Left ventricle myocardium inferior (tissue), 1 donor: ENCODE results near the gene EID3. TPM values are rescaled to one million over a fixed set of nuclear protein-coding genes. Genes with fewer than 3 reads are reported as not detected.

Source experiments
- DNase-seq: peaks from one replicate; pipeline ENCODE4 v3.0.0-alpha.2; 2020
- H3K27ac ChIP-seq: fragments of 200-600 bp; replicated peaks from 2 replicates; pipeline ENCODE4 v1.8.0; 2021
- H3K27me3 ChIP-seq: fragments of 200-600 bp; 2 replicates; pipeline ENCODE4 v1.8.0; 2021; ENCODE audit warnings: low read depth
- H3K36me3 ChIP-seq: fragments of 200-600 bp; 2 replicates; pipeline ENCODE4 v1.8.0; 2021
- H3K4me1 ChIP-seq: fragments of 200-600 bp; 2 replicates; pipeline ENCODE4 v1.8.0; 2021
- H3K4me3 ChIP-seq: fragments of 200-600 bp; 2 replicates; pipeline ENCODE4 v1.8.0; 2021; ENCODE audit warnings: mild to moderate bottlenecking, moderate library complexity
- H3K9me3 ChIP-seq: fragments of 200-600 bp; replicated peaks from 2 replicates; pipeline ENCODE4 v1.8.0; 2021
- intact Hi-C: fragments of 100-400 bp; cut with micrococcal nuclease; formaldehyde crosslinking; loops from one replicate; pipeline ENCODE4 v1.11.0; 2022
- total RNA-seq: library from RNA; stranded (reverse); fragmentation: NEBNext Ultra II Directional; extraction: Animal tissue kit (Norgen Biotek cat#: 25700); gene quantifications from one replicate; pipeline ENCODE4 v1.2.1, GENCODE V29; 2021
- TF ChIP-seq, protein P1 (sequence below): fragments of 200-600 bp; IDR thresholded peaks from 2 replicates; pipeline ENCODE4 v1.8.0; 2021; ENCODE audit warnings: antibody characterized with exemption, mild to moderate bottlenecking, borderline replicate concordance
- donor health status: DM: no; HTN: yes; CAD: no; lungs with severe emphysema.

EID3 gene
- total RNA-seq, 1 donor from 2014 or later, result 0.60 TPM

DNA sequence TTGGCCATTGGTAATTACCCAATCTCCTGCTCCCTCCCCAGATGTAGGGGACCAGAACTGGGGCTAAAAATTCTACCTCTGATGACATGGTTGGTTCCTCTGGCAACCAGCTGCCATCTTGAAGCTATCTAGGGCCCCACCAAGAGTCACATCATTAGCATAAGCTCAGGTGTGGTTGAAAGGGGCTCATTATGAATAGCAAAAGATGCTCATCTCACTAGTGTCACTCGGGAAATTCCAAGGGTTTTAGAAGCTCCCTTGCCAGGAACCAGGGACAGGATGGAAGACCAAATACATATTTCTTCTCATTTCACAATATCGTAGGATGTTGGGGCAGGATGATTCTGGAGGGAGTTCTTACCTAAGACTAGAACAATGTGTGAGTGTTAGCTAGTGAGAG is 38.6 kb downstream of the EID3 start:
- H3K4me1 ChIP-seq, result peaks cover 54% of the 10 kb centered on the region
- H3K36me3 ChIP-seq, result peaks cover 76% of the 10 kb centered on the region
- H3K4me3 ChIP-seq, result no peak overlapping the region
- DNase-seq, result no peak
- H3K9me3 ChIP-seq, result no peaks in the 10 kb centered on the region
- no peak overlapping the region for H3K27ac ChIP-seq
- TF ChIP-seq, protein P1, sequence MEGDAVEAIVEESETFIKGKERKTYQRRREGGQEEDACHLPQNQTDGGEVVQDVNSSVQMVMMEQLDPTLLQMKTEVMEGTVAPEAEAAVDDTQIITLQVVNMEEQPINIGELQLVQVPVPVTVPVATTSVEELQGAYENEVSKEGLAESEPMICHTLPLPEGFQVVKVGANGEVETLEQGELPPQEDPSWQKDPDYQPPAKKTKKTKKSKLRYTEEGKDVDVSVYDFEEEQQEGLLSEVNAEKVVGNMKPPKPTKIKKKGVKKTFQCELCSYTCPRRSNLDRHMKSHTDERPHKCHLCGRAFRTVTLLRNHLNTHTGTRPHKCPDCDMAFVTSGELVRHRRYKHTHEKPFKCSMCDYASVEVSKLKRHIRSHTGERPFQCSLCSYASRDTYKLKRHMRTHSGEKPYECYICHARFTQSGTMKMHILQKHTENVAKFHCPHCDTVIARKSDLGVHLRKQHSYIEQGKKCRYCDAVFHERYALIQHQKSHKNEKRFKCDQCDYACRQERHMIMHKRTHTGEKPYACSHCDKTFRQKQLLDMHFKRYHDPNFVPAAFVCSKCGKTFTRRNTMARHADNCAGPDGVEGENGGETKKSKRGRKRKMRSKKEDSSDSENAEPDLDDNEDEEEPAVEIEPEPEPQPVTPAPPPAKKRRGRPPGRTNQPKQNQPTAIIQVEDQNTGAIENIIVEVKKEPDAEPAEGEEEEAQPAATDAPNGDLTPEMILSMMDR, result no peak
- intact Hi-C loops, result no loop called here
- no peaks in the 10 kb centered on the region for H3K27me3 ChIP-seq

DNA sequence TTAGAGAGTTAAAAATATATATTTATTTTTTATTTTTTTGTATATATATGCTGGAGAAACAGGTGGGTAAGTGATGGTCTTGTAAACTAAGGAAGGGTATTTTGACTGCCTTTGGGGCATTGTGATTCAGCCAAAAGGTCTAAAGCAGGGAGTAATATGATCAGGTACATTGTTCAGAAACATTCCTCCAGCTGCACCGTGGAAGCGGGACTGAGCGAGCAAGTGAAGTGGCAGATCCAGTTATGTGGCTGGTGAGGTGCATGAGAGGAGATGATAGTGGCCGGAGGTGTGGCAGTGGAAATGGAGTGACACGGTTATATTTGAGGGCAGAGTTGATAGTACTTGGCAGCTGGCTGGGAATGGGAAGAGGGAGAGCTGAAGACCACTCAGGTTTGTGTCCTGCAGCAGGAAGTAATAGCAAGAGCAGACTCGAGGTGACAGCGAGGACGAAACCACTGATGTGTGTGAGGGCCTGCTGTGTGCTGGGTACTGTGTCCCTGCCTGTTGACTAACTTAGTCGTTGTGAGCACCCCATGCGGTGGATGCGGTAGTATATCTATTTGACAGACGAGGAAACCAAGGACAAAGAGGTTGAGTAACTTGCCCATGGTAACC is 39.2 kb downstream of the EID3 start:
- TF ChIP-seq, protein P1, result no peak
- Histone ChIP-seq H3K27ac (no peak overlapping the region), H3K4me1 (peaks cover 54% of the 10 kb centered on the region), H3K27me3 (no peaks in the 10 kb centered on the region), H3K4me3 (no peak overlapping the region), H3K36me3 (peaks cover 76% of the 10 kb centered on the region), H3K9me3 (no peaks in the 10 kb centered on the region)
- no peak for DNase-seq
- intact Hi-C loops, result no loop called here

GRCh38 chr12:104344682-104345081 is 41.1 kb downstream of the EID3 start:
- H3K4me3 ChIP-seq, result no peak overlapping the region
- TF ChIP-seq, protein P1, result no peak
- H3K27me3 ChIP-seq, result no peaks in the 10 kb centered on the region
- H3K4me1 ChIP-seq, result peaks cover 58% of the 10 kb centered on the region
- intact Hi-C loops, result no loop called here
- no peak for DNase-seq
- no peak overlapping the region for H3K27ac ChIP-seq
- H3K9me3 ChIP-seq, result no peaks in the 10 kb centered on the region
- H3K36me3 ChIP-seq, result peaks cover 76% of the 10 kb centered on the region

- peaks cover 77% of the 10 kb centered on the region for H3K36me3 ChIP-seq
- no peaks in the 10 kb centered on the region for H3K27me3 ChIP-seq
- no peaks in the 10 kb centered on the region for H3K9me3 ChIP-seq
- no peak overlapping the region for H3K4me3 ChIP-seq
- H3K4me1 ChIP-seq, result peaks cover 52% of the 10 kb centered on the region
- TF ChIP-seq, protein P1, result no peak
- intact Hi-C loops, result no loop called here
- no peak for DNase-seq
- H3K27ac ChIP-seq, result no peak overlapping the region
Measured at GRCh38 chr12:104345234-104346066, 41.9 kb downstream of the EID3 start.

DNA sequence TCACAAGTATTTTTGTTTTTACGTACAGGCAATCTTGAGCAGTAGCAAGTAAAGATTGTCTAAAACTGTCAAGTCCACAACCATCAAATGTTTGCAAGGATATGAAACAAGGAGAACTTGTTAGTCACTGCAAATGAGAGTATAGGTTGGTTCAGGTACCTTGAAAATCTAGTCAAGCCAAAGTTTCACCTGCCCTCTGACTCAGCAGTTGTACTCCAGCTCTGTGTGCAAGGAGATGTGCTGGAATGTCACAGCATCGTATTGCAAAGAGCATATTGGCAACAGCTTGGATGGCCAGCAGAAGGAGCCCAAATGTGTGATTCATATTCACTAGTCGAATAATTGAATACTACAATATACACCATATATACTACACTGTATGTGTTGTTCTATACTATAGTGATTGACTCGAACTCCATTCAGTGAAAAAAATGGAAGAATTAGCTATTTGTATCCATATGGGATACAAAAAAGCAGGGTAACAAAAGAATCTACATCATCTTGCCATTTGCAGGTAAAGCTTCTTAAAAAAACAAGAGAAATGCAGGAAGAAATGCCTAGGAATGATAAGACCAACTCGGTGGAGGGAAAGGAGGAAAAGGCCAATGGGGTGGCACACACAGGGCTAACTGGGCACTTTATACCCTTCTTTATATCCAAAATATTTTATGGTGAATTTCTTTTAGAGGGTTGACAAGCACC is 44.0 kb downstream of the EID3 start:
- Histone ChIP-seq H3K4me3 (no peak overlapping the region), H3K27ac (no peak overlapping the region), H3K4me1 (peaks cover 47% of the 10 kb centered on the region), H3K36me3 (peaks cover 77% of the 10 kb centered on the region), H3K9me3 (no peaks in the 10 kb centered on the region), H3K27me3 (no peaks in the 10 kb centered on the region)
- DNase-seq, result no peak
- intact Hi-C loops, result no loop called here
- TF ChIP-seq, protein P1, result no peak
